Measurements from ENCODE around the gene SH3TC1.
A peak's percentile ranks its signal among the peaks of the same experiment; 100 is the strongest.

The SH3TC1 gene

GRCh38 chr4:8192748-8193738 is 6.0 kb upstream of the SH3TC1 start:
- Histone ChIP-seq H3K4me1 (ENCODE audit: control insufficient read depth, low read length) (peaks cover 57% of the 10 kb centered on the region), H3K4me3 (ENCODE audit: low read length) (no peak overlapping the region), H3K9me3 (ENCODE audit: control insufficient read depth, insufficient read depth, low read length) (no peaks in the 10 kb centered on the region), H3K4me2 (ENCODE audit: low read length) (peak overlapping the region; percentile 45), H3K27me3 (ENCODE audit: control insufficient read depth, low read length) (no peaks in the 10 kb centered on the region), H3F3A (ENCODE audit: control insufficient read depth, insufficient read depth) (no peaks in the 10 kb centered on the region; the same call in 1 of the 2 replicates), H3K79me2 (ENCODE audit: control insufficient read depth, low read length) (no peaks in the 10 kb centered on the region), H3K9me2 (replicated peaks; ENCODE audit: control insufficient read depth, low read length) (no peaks in the 10 kb centered on the region), H4K20me1 (ENCODE audit: control insufficient read depth, insufficient read depth, low read depth, low read length) (no peaks in the 10 kb centered on the region), H3K27ac (ENCODE audit: low read depth, low read length) (no peak overlapping the region), H3K36me3 (ENCODE audit: control insufficient read depth, low read length) (no peaks in the 10 kb centered on the region)
- TF ChIP-seq, protein P1, sequence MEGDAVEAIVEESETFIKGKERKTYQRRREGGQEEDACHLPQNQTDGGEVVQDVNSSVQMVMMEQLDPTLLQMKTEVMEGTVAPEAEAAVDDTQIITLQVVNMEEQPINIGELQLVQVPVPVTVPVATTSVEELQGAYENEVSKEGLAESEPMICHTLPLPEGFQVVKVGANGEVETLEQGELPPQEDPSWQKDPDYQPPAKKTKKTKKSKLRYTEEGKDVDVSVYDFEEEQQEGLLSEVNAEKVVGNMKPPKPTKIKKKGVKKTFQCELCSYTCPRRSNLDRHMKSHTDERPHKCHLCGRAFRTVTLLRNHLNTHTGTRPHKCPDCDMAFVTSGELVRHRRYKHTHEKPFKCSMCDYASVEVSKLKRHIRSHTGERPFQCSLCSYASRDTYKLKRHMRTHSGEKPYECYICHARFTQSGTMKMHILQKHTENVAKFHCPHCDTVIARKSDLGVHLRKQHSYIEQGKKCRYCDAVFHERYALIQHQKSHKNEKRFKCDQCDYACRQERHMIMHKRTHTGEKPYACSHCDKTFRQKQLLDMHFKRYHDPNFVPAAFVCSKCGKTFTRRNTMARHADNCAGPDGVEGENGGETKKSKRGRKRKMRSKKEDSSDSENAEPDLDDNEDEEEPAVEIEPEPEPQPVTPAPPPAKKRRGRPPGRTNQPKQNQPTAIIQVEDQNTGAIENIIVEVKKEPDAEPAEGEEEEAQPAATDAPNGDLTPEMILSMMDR (IDR thresholded peaks at IDR 0.05; ENCODE audit: low read depth, low read length, poor library complexity, severe bottlenecking) = peak; percentile 56
- TF ChIP-seq EZH2phosphoT487 (IDR thresholded peaks at IDR 0.05; ENCODE audit: borderline replicate concordance, low read length) = no peak

DNA sequence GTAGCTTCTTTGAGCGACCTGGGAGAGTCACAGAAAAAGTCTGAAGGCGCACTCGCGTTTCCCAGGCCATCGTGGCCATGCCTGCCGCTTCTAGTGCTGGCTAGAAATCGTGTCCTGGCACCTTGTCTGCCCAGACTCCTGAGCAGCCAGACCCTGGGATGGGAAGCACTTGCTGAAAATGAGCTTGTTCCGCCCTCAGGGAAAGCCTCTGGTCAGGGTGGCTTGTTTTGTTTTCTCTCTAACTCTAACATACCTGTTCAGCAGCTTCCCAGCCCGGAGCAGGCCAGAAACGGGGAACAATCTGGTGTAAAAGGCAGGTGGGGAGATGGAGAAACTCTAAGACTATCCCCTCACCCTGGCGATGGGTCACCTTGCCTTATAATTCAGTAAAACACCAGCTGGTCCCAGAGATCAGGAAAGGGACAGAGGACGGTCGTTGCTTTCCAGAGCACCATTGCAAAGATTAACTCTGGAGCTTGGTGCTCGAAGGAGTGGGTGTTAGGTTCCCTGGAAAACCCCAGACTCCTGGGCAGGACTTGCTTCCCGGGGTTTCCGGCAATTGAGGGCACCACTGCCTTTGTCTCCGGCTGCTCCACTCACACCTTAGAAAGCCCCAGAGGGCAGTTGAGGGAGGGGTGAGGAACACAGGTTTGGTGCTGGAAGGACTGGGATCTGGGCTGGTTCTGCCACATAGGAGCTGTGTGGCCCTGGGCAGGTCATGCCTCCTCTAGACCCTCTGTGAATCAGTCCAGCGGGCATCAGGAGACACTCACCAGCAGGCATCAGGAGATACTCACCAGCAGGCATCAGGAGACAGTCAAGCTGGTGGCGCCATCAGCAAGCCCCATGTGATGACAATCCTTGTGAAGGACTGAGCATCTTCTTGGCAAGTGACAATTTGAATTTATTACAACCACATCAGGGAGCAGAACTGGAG is 4.5 kb upstream of the SH3TC1 start:
- Histone ChIP-seq H3K36me3 (ENCODE audit: control insufficient read depth, low read length) (no peaks in the 10 kb centered on the region), H3K4me2 (ENCODE audit: low read length) (no peak overlapping the region), H3K9me2 (replicated peaks; ENCODE audit: control insufficient read depth, low read length) (no peaks in the 10 kb centered on the region), H4K20me1 (ENCODE audit: control insufficient read depth, insufficient read depth, low read depth, low read length) (no peaks in the 10 kb centered on the region), H3K9me3 (ENCODE audit: control insufficient read depth, insufficient read depth, low read length) (no peaks in the 10 kb centered on the region), H3K4me3 (ENCODE audit: low read length) (no peak overlapping the region), H3K79me2 (ENCODE audit: control insufficient read depth, low read length) (peaks cover 1% of the 10 kb centered on the region), H3K27me3 (ENCODE audit: control insufficient read depth, low read length) (no peaks in the 10 kb centered on the region), H3K27ac (ENCODE audit: low read depth, low read length) (no peak overlapping the region), H3K4me1 (ENCODE audit: control insufficient read depth, low read length) (peaks cover 72% of the 10 kb centered on the region), H3F3A (ENCODE audit: control insufficient read depth, insufficient read depth) (peaks cover 7% of the 10 kb centered on the region)
- TF ChIP-seq EZH2phosphoT487 (IDR thresholded peaks at IDR 0.05; ENCODE audit: borderline replicate concordance, low read length) = no peak
- TF ChIP-seq, protein P1 (IDR thresholded peaks at IDR 0.05; ENCODE audit: low read depth, low read length, poor library complexity, severe bottlenecking) = no peak

DNA sequence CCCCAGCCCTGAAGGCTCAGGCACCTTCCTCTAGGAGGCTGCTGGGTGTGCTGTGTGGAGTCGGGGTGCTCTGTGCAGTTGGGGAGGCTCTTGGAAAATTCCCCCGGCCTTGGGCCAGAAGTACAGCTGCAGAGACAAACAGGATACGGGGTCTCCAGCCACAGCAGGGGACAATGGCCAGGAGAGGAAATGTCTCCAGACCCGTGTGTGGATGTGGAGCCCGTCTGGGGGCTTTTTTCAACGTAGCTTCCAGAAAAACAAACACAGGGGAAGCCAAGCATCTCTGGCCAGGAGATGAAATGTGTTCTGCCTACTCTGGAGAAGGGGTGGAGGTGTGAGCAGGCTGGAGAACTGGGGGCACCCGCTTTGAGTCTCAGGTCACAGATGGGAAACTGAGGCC is 3.7 kb upstream of the SH3TC1 start:
- H4K20me1 ChIP-seq (ENCODE audit: control insufficient read depth, insufficient read depth, low read depth, low read length) = no peaks in the 10 kb centered on the region
- no peak overlapping the region for H3K27ac ChIP-seq (ENCODE audit: low read depth, low read length)
- no peak overlapping the region for H3K4me2 ChIP-seq (ENCODE audit: low read length)
- H3K27me3 ChIP-seq (ENCODE audit: control insufficient read depth, low read length) = no peaks in the 10 kb centered on the region
- TF ChIP-seq, protein P1 (IDR thresholded peaks at IDR 0.05; ENCODE audit: low read depth, low read length, poor library complexity, severe bottlenecking) = no peak
- TF ChIP-seq EZH2phosphoT487 (IDR thresholded peaks at IDR 0.05; ENCODE audit: borderline replicate concordance, low read length) = no peak
- peaks cover 9% of the 10 kb centered on the region for H3F3A ChIP-seq (ENCODE audit: control insufficient read depth, insufficient read depth)
- no peak overlapping the region for H3K4me3 ChIP-seq (ENCODE audit: low read length)
- no peaks in the 10 kb centered on the region for H3K9me3 ChIP-seq (ENCODE audit: control insufficient read depth, insufficient read depth, low read length)
- peaks cover 4% of the 10 kb centered on the region for H3K79me2 ChIP-seq (ENCODE audit: control insufficient read depth, low read length)
- no peaks in the 10 kb centered on the region for H3K36me3 ChIP-seq (ENCODE audit: control insufficient read depth, low read length)
- peaks cover 73% of the 10 kb centered on the region for H3K4me1 ChIP-seq (ENCODE audit: control insufficient read depth, low read length)
- H3K9me2 ChIP-seq (replicated peaks; ENCODE audit: control insufficient read depth, low read length) = no peaks in the 10 kb centered on the region
